Right kidney (tissue), 1 donor: ENCODE data around the gene RSPRY1.
A peak's percentile ranks its signal among the peaks of the same experiment; 100 is the strongest.
"Not testable (repeated sequence)": the region's sequence is repeated elsewhere in the genome, so short reads cannot be mapped to it uniquely, and the experiment has no call there.

ENCODE experiments used
- DNase-seq: peaks from one replicate; pipeline ENCODE4 v3.0.0-alpha.2; 2016

The RSPRY1 gene

GRCh38 chr16:57256601-57257395 is 70.7 kb downstream of the RSPRY1 start:
- DNase-seq, result no peak

- DNase-seq, result no peak
These were observed 71.4 kb downstream of the RSPRY1 start for GRCh38 chr16:57257455-57258070.

- no peak for DNase-seq
These were observed 72.2 kb downstream of the RSPRY1 start for GRCh38 chr16:57258226-57258909.

- DNase-seq, result no peak
These were observed 72.9 kb downstream of the RSPRY1 start for GRCh38 chr16:57258910-57259475.

GRCh38 chr16:57260294-57260929 is 74.3 kb downstream of the RSPRY1 start:
- no peak for DNase-seq

- no peak for DNase-seq
These were observed 75.7 kb downstream of the RSPRY1 start for GRCh38 chr16:57261806-57262205.

- DNase-seq, result no peak
These were observed 76.9 kb downstream of the RSPRY1 start for GRCh38 chr16:57262841-57263540.

- no peak for DNase-seq
These were observed 77.6 kb downstream of the RSPRY1 start for GRCh38 chr16:57263541-57264351.

GRCh38 chr16:57264381-57264780 is 78.3 kb downstream of the RSPRY1 start:
- no peak for DNase-seq

GRCh38 chr16:57264950-57265371 is 78.8 kb downstream of the RSPRY1 start:
- no peak for DNase-seq

- DNase-seq, result peak; percentile 50
These were observed 79.9 kb downstream of the RSPRY1 start for GRCh38 chr16:57265850-57266530.

- no peak for DNase-seq
These were observed 80.6 kb downstream of the RSPRY1 start for GRCh38 chr16:57266531-57267260.

GRCh38 chr16:57267343-57267742 is 81.2 kb downstream of the RSPRY1 start:
- DNase-seq, result not testable (repeated sequence)

GRCh38 chr16:57268804-57269800 is 83.0 kb downstream of the RSPRY1 start:
- no peak for DNase-seq

GRCh38 chr16:57270221-57271062 is 84.3 kb downstream of the RSPRY1 start:
- DNase-seq, result no peak

GRCh38 chr16:57271063-57271345 is 84.9 kb downstream of the RSPRY1 start:
- no peak for DNase-seq

- no peak for DNase-seq
These were observed 85.9 kb downstream of the RSPRY1 start for GRCh38 chr16:57271867-57272495.
